PFSK-1 (cell line): Measurements from ENCODE around the gene EI24.

ENCODE experiments used
- FOXP2 ChIP-seq: optimal IDR thresholded peaks from 2 replicates; pipeline ENCODE3; 2011; ENCODE audit warnings: borderline replicate concordance, control low read depth, inconsistent platforms; ENCODE audit not compliant: insufficient read depth; ENCODE audit errors: extremely low read length, extremely low read depth
- POLR2AphosphoS5 ChIP-seq: IDR thresholded peaks from 2 replicates; pipeline ENCODE4 v1.6.1; 2012; ENCODE audit warnings: low read depth, mild to moderate bottlenecking, control low read depth, low read length, moderate library complexity
- REST ChIP-seq, 2 experiments: IDR thresholded peaks; 2 replicates each; pipeline versions ENCODE4 v1.6.1 to v1.8.0; 2011 to 2012; ENCODE audit warnings: low read depth in 2 of 2, low read length in 2 of 2, control low read depth in 1 of 2, inconsistent platforms in 1 of 2, mild to moderate bottlenecking in 1 of 2, moderate library complexity in 1 of 2; ENCODE audit not compliant: insufficient read depth in 1 of 2
- SIN3A ChIP-seq: IDR thresholded peaks from 2 replicates; pipeline ENCODE4 v1.6.1; 2012; ENCODE audit warnings: mild to moderate bottlenecking, low read length, moderate library complexity, borderline replicate concordance; ENCODE audit not compliant: insufficient read depth
- TAF1 ChIP-seq: IDR thresholded peaks from 2 replicates; pipeline ENCODE4 v1.6.1; 2012; ENCODE audit warnings: low read length, control low read depth, borderline replicate concordance; ENCODE audit not compliant: insufficient read depth

The EI24 gene

GRCh38 chr11:125592305-125593113 lies 23.2 kb downstream of the EI24 start, which contains the start of gene STT3A:
Gene STT3A, plus strand, starts transcription at chr11:125592852. Its CDS starts 3,064 bp downstream, at chr11:125595916.
- peak; percentile 78 for TF ChIP-seq FOXP2
- TF ChIP-seq REST (IDR thresholded peaks at IDR 0.05; ENCODE audit: insufficient read depth in 1 of 2, low read depth in 2 of 2, low read length in 2 of 2), result peak in 1 of 2 experiments; percentile 37; a peak in 1 of 4 replicates
- TF ChIP-seq SIN3A, result peak; percentile 89; the same call in 1 of the 2 replicates
- TF ChIP-seq TAF1, result peak; percentile 75; the same call in 1 of the 2 replicates
- TF ChIP-seq POLR2AphosphoS5, result peak; percentile 87

GRCh38 chr11:125593114-125593820 lies 24.0 kb downstream of the EI24 start:
- TF ChIP-seq REST (IDR thresholded peaks at IDR 0.05; ENCODE audit: insufficient read depth in 1 of 2, low read depth in 2 of 2, low read length in 2 of 2) (no peak), FOXP2 (no peak), SIN3A (no peak), TAF1 (no peak), POLR2AphosphoS5 (no peak)

- TF ChIP-seq FOXP2 (no peak), TAF1 (no peak), SIN3A (no peak), POLR2AphosphoS5 (no peak), REST (IDR thresholded peaks at IDR 0.05; ENCODE audit: insufficient read depth in 1 of 2, low read depth in 2 of 2, low read length in 2 of 2) (no peak)
Measured at GRCh38 chr11:125594958-125595357, 25.7 kb downstream of the EI24 start.

- TF ChIP-seq SIN3A (no peak), FOXP2 (no peak), TAF1 (no peak), REST (IDR thresholded peaks at IDR 0.05; ENCODE audit: insufficient read depth in 1 of 2, low read depth in 2 of 2, low read length in 2 of 2) (no peak), POLR2AphosphoS5 (no peak)
Measured at GRCh38 chr11:125600663-125601062, 31.4 kb downstream of the EI24 start.
